ENCODE measurements around the gene SMIM44.

SMIM44 gene

DNA sequence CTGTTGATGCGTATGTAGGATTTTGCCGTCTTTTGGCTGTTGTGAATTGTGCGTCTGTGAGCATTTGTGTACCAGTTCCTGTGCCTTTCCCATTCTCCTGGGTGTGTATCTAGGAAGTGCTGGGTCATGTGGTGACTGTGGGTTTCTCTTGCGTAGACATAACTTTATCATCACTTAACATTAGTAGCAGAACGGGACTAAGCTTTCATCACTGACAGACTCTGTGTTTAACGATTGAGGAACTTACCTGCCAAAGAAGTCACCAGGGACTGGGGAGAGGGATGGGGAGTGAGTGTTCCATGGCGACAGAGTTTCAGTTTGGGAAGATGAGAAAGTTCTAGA, 37.8 kb upstream of the SMIM44 start:
- Histone ChIP-seq H3K27ac (ENCODE audit: low read length) (no peak overlapping the region), H3K79me2 (ENCODE audit: low read length) (peaks cover 54% of the 10 kb centered on the region), H3K9me3 (ENCODE audit: insufficient read depth, low read length) (no peaks in the 10 kb centered on the region), H3K4me2 (ENCODE audit: low read length) (no peak overlapping the region), H3K4me3 (ENCODE audit: low read length) (no peak overlapping the region), H3K4me1 (ENCODE audit: low read length) (peaks cover 4% of the 10 kb centered on the region; the same call in 1 of the 2 replicates), H2AFZ (ENCODE audit: low read depth, low read length) (no peak overlapping the region), H4K20me1 (ENCODE audit: insufficient read depth, low read length) (peaks cover 60% of the 10 kb centered on the region), H3K36me3 (replicated peaks; ENCODE audit: low read depth, low read length) (peaks cover 31% of the 10 kb centered on the region), H3K27me3 (ENCODE audit: low read depth, low read length) (no peaks in the 10 kb centered on the region), H3K9ac (ENCODE audit: low read length) (no peak overlapping the region)
- TF ChIP-seq, protein P1, sequence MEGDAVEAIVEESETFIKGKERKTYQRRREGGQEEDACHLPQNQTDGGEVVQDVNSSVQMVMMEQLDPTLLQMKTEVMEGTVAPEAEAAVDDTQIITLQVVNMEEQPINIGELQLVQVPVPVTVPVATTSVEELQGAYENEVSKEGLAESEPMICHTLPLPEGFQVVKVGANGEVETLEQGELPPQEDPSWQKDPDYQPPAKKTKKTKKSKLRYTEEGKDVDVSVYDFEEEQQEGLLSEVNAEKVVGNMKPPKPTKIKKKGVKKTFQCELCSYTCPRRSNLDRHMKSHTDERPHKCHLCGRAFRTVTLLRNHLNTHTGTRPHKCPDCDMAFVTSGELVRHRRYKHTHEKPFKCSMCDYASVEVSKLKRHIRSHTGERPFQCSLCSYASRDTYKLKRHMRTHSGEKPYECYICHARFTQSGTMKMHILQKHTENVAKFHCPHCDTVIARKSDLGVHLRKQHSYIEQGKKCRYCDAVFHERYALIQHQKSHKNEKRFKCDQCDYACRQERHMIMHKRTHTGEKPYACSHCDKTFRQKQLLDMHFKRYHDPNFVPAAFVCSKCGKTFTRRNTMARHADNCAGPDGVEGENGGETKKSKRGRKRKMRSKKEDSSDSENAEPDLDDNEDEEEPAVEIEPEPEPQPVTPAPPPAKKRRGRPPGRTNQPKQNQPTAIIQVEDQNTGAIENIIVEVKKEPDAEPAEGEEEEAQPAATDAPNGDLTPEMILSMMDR (IDR thresholded peaks at IDR 0.05; ENCODE audit: low read depth, low read length), result no peak
- TF ChIP-seq EZH2phosphoT487 (IDR thresholded peaks at IDR 0.05; ENCODE audit: low read depth), result no peak

DNA sequence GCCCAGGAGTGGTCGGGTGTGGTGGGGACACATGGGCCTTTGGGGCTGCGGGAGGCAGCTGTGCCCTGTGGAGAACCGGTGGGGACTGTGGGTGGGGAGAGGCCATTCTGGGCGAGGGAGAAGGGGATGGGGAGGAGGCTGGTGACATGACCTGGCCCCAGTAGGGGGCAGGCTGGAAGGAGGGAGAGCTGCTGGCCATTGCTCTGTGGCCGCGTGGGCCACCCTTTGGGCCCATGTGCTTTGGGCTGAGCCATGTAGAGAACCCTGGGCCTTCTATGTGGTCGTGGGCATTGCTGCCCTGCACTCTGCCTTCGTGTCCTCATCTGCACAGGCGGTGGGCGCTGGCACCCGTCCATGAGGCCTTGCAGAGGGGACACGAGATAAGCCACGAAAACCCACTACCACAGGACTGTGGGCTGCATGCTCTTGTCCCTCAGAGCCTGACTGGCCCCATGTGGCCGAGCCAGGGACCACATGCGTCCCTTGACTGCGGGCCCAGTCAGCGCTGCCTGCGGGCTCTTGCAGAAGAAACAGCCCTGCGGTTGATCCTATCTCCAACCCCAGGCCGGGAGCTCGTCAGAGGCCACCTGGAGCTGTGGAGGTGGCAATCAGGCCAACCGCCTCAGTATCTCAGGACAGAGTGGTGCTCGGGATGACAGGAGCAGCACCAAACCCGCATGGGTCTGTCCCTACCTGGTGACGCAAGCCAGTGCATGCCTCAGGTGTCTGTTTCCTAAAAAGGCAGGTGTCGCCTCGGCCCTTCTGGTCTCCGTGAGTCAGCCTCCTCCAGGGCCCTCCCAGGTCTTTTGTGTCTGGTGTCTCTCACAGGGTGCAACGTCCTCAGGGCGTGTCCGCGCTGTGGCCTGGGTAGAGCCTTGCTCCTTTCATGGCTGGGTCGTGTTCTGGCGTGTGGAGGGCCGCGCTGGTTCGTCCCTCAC, 37.2 kb upstream of the SMIM44 start:
- Histone ChIP-seq H3K9ac (ENCODE audit: low read length) (no peak overlapping the region), H3K4me3 (ENCODE audit: low read length) (no peak overlapping the region), H3K4me2 (ENCODE audit: low read length) (no peak overlapping the region), H3K36me3 (replicated peaks; ENCODE audit: low read depth, low read length) (peaks cover 29% of the 10 kb centered on the region), H3K27ac (ENCODE audit: low read length) (no peak overlapping the region), H3K79me2 (ENCODE audit: low read length) (peaks cover 58% of the 10 kb centered on the region), H3K27me3 (ENCODE audit: low read depth, low read length) (no peaks in the 10 kb centered on the region), H3K9me3 (ENCODE audit: insufficient read depth, low read length) (no peaks in the 10 kb centered on the region), H3K4me1 (ENCODE audit: low read length) (peaks cover 4% of the 10 kb centered on the region; the same call in 1 of the 2 replicates), H4K20me1 (ENCODE audit: insufficient read depth, low read length) (peaks cover 65% of the 10 kb centered on the region), H2AFZ (ENCODE audit: low read depth, low read length) (no peak overlapping the region)
- TF ChIP-seq, protein P1 (IDR thresholded peaks at IDR 0.05; ENCODE audit: low read depth, low read length), result no peak
- no peak for TF ChIP-seq EZH2phosphoT487 (IDR thresholded peaks at IDR 0.05; ENCODE audit: low read depth)

DNA sequence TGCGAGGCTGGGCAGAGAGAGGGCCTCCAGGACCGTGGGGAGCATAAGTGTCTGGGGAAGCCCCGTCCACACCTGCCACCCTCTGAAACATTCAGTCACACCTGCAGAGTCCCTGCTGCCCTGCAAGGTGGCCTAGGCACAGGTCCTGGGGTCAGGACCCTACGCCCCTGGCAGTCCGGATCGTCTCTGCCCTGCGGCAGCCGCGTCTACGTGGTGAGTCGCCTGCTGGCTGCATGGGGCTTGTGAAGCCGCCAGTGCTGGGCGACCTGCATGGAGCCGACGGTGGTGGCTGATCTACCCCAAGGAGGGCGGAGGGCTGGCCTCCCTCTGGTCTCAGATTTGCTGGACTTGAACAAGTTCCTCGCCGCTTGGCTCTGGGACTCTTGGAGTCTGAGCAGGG, 35.9 kb upstream of the SMIM44 start:
- Histone ChIP-seq H3K9me3 (ENCODE audit: insufficient read depth, low read length) (no peaks in the 10 kb centered on the region), H3K9ac (ENCODE audit: low read length) (no peak overlapping the region), H4K20me1 (ENCODE audit: insufficient read depth, low read length) (peaks cover 75% of the 10 kb centered on the region), H3K79me2 (ENCODE audit: low read length) (peaks cover 70% of the 10 kb centered on the region), H3K27ac (ENCODE audit: low read length) (no peak overlapping the region), H3K36me3 (replicated peaks; ENCODE audit: low read depth, low read length) (peaks cover 21% of the 10 kb centered on the region), H3K27me3 (ENCODE audit: low read depth, low read length) (no peaks in the 10 kb centered on the region), H3K4me3 (ENCODE audit: low read length) (no peak overlapping the region), H3K4me2 (ENCODE audit: low read length) (no peak overlapping the region), H3K4me1 (ENCODE audit: low read length) (peaks cover 4% of the 10 kb centered on the region; the same call in 1 of the 2 replicates), H2AFZ (ENCODE audit: low read depth, low read length) (no peak overlapping the region)
- TF ChIP-seq, protein P1 (IDR thresholded peaks at IDR 0.05; ENCODE audit: low read depth, low read length), result no peak
- TF ChIP-seq EZH2phosphoT487 (IDR thresholded peaks at IDR 0.05; ENCODE audit: low read depth), result no peak

DNA sequence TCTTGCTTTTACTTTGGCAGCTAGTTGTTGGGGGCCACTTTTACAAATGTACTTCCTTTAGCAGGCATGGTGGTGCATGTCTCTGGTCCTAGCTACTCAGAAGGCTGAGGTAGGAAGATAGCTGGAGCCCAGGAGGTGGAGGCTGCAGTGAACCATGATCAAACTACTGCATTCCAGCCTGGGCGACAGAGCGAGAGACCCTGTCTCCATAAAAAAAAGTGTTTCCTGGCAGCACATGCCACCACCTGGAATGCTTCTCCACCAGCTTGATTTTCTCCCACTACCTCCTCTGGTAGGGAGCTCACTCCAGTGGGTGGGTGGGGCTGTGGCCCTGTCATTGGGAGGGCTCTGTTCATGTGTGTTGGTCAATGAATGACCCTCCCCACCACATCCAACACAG, 35.4 kb upstream of the SMIM44 start:
- Histone ChIP-seq H3K4me3 (ENCODE audit: low read length) (no peak overlapping the region), H4K20me1 (ENCODE audit: insufficient read depth, low read length) (peaks cover 76% of the 10 kb centered on the region), H3K9ac (ENCODE audit: low read length) (no peak overlapping the region), H3K79me2 (ENCODE audit: low read length) (peaks cover 74% of the 10 kb centered on the region), H3K9me3 (ENCODE audit: insufficient read depth, low read length) (no peaks in the 10 kb centered on the region), H3K4me1 (ENCODE audit: low read length) (peaks cover 4% of the 10 kb centered on the region; the same call in 1 of the 2 replicates), H2AFZ (ENCODE audit: low read depth, low read length) (no peak overlapping the region), H3K27ac (ENCODE audit: low read length) (no peak overlapping the region), H3K36me3 (replicated peaks; ENCODE audit: low read depth, low read length) (peaks cover 19% of the 10 kb centered on the region), H3K27me3 (ENCODE audit: low read depth, low read length) (no peaks in the 10 kb centered on the region), H3K4me2 (ENCODE audit: low read length) (no peak overlapping the region)
- TF ChIP-seq EZH2phosphoT487 (IDR thresholded peaks at IDR 0.05; ENCODE audit: low read depth), result no peak
- TF ChIP-seq, protein P1 (IDR thresholded peaks at IDR 0.05; ENCODE audit: low read depth, low read length), result no peak
